Loucy (cell line): Measurements from ENCODE around the gene ZBTB20.
A peak's percentile ranks its signal among the peaks of the same experiment; 100 is the strongest.

Source experiments
- CTCF ChIP-seq: fragments of 200-600 bp; sonication (generic); conservative IDR thresholded peaks from 2 replicates; pipeline ENCODE4 v1.5.1; 2014; ENCODE audit warnings: mild to moderate bottlenecking, antibody characterized with exemption, low read length
- EZH2phosphoT487 ChIP-seq: fragments of 200-600 bp; IDR thresholded peaks from 2 replicates; pipeline ENCODE4 v1.6.1; 2018; ENCODE audit warnings: antibody characterized with exemption, mild to moderate bottlenecking, moderate library complexity, borderline replicate concordance

- TF ChIP-seq CTCF = peak; percentile 49
- no peak for TF ChIP-seq EZH2phosphoT487
These were observed 550.1 kb downstream of the ZBTB20 start for GRCh38 chr3:114597012-114597411.
